Endothelial cell of umbilical vein (primary cell): ENCODE measurements around the gene PTPRU. TPM values are rescaled to one million over a fixed set of nuclear protein-coding genes. Genes with fewer than 3 reads are reported as not detected.

Source experiments
- BruUV-seq: library from RNA; stranded (reverse); fragments of 400-500 nt; replicated peaks from 2 replicates; lab custom pipeline; 2021; lab: Mats Ljungman, UMichigan
- CTCF ChIA-PET: fragments of 300-600, 350-600 bp; sonication (Branson Sonifier 250); formaldehyde crosslinking; loops from one replicate; lab custom pipeline; 2021; ENCODE audit warnings: antibody characterized with exemption, inconsistent platforms; lab: Charles Lee
- POLR2A ChIA-PET: fragments of 300-600, 350-600 bp; sonication (Branson Sonifier 250); formaldehyde crosslinking; loops from one replicate; lab custom pipeline; 2021; ENCODE audit warnings: antibody characterized with exemption, inconsistent platforms; lab: Charles Lee
- DNase-seq: peaks from one replicate; pipeline ENCODE4 v3.0.0-alpha.2; 2011; ENCODE audit warnings: low read depth, low spot score
- FAIRE-seq: peaks from 2 replicates; lab custom pipeline; 2011; peaks lifted over from hg19 to GRCh38; lab: Jason Lieb, UNC
- H2AFZ ChIP-seq: 2 replicates; pipeline ENCODE4 v1.6.0; 2012; ENCODE audit warnings: low read depth, low read length, control low read depth, inconsistent platforms
- H3K27ac ChIP-seq: 2 replicates; pipeline ENCODE4 v1.5.1; 2011; ENCODE audit warnings: low read depth, mild to moderate bottlenecking, control low read depth, low read length, moderate library complexity; ENCODE audit not compliant: insufficient read depth
- H3K27me3 ChIP-seq, 2 experiments: 2 replicates each; pipeline versions ENCODE4 v1.6.0 to v1.6.1; 2011; ENCODE audit warnings: low read length in 2 of 2, mixed read lengths in 1 of 2; ENCODE audit not compliant: control insufficient read depth in 2 of 2, insufficient read depth in 2 of 2
- H3K36me3 ChIP-seq, 2 experiments: 2 replicates in 1 of 2; 3 replicates in 1 of 2; pipeline ENCODE4 v1.5.1; 2011; ENCODE audit warnings: low read length in 2 of 2, mild to moderate bottlenecking in 1 of 2, moderate library complexity in 1 of 2; ENCODE audit not compliant: control insufficient read depth in 2 of 2, insufficient read depth in 2 of 2; ENCODE audit errors: extremely low read depth in 1 of 2
- H3K4me1 ChIP-seq: 3 replicates; pipeline ENCODE4 v1.5.1; 2011; ENCODE audit warnings: mild to moderate bottlenecking, low read length; ENCODE audit not compliant: control insufficient read depth, insufficient read depth; ENCODE audit errors: extremely low read depth
- H3K4me2 ChIP-seq: 2 replicates; pipeline ENCODE4 v1.6.1; 2011; ENCODE audit warnings: low read length, control low read depth, mixed read lengths; ENCODE audit not compliant: insufficient read depth
- H3K4me3 ChIP-seq, 3 experiments: fragments of 200-600 bp in 1 of 3; sonication (generic), shearing (Covaris generic) in 1 of 3; replicated peaks in 1 of 3; 2 replicates each; pipeline ENCODE4 v1.5.1; 2011 to 2016; ENCODE audit warnings: control low read depth in 3 of 3, low read length in 3 of 3, mild to moderate bottlenecking in 2 of 3, inconsistent platforms in 1 of 3, low read depth in 1 of 3, moderate library complexity in 1 of 3; ENCODE audit not compliant: insufficient read depth in 1 of 3
- H3K79me2 ChIP-seq: 2 replicates; pipeline ENCODE4 v1.6.0; 2012; ENCODE audit warnings: low read length, inconsistent platforms; ENCODE audit not compliant: control insufficient read depth, insufficient read depth
- H3K9ac ChIP-seq: replicated peaks from 2 replicates; pipeline ENCODE3; 2011; ENCODE audit warnings: low read length, control low read depth; ENCODE audit not compliant: insufficient read depth; ENCODE audit errors: extremely low read depth
- H3K9me1 ChIP-seq: replicated peaks from 3 replicates; pipeline ENCODE4 v1.6.0; 2011; ENCODE audit warnings: mild to moderate bottlenecking, low read length; ENCODE audit not compliant: control insufficient read depth, insufficient read depth; ENCODE audit errors: extremely low read depth
- H3K9me3 ChIP-seq: replicated peaks from 2 replicates; pipeline ENCODE4 v1.5.1; 2012; ENCODE audit warnings: low read length, inconsistent platforms; ENCODE audit not compliant: control insufficient read depth, insufficient read depth
- H4K20me1 ChIP-seq: replicated peaks from 2 replicates; pipeline ENCODE3; 2011; ENCODE audit warnings: mild to moderate bottlenecking, low read length; ENCODE audit not compliant: control insufficient read depth, insufficient read depth; ENCODE audit errors: extremely low read depth
- EZH2 ChIP-seq: IDR thresholded peaks from 2 replicates; pipeline ENCODE4 v1.6.1; 2012; ENCODE audit warnings: borderline replicate concordance, low read depth, mild to moderate bottlenecking, moderate library complexity, low read length, inconsistent platforms; ENCODE audit not compliant: severe bottlenecking
- FOS ChIP-seq: IDR thresholded peaks from 2 replicates; pipeline ENCODE4 v1.6.1; 2011; ENCODE audit warnings: mild to moderate bottlenecking, low read length, moderate library complexity, borderline replicate concordance; ENCODE audit not compliant: insufficient read depth
- GATA2 ChIP-seq: IDR thresholded peaks from 2 replicates; pipeline ENCODE4 v1.7.0; 2011; ENCODE audit warnings: low read depth, mild to moderate bottlenecking, moderate library complexity, mixed read lengths, low read length; ENCODE audit not compliant: insufficient read length, insufficient read depth
- JUN ChIP-seq: IDR thresholded peaks from 2 replicates; pipeline ENCODE4 v1.6.1; 2011; ENCODE audit warnings: borderline replicate concordance, low read depth; ENCODE audit not compliant: insufficient read length, insufficient read depth
- MAX ChIP-seq: IDR thresholded peaks from 2 replicates; pipeline ENCODE4 v1.6.1; 2011; ENCODE audit not compliant: insufficient read depth, insufficient read length
- MYC ChIP-seq: IDR thresholded peaks from one replicate; pipeline ENCODE4 v1.6.1; 2011; ENCODE audit warnings: mild to moderate bottlenecking, low read depth, low read length
- POLR2A ChIP-seq: IDR thresholded peaks from 2 replicates; pipeline ENCODE4 v1.6.1; 2012; ENCODE audit warnings: low read depth, mild to moderate bottlenecking, control low read depth, low read length
- POLR2AphosphoS5 ChIP-seq: IDR thresholded peaks from 2 replicates; pipeline ENCODE4 v1.6.1; 2012; ENCODE audit warnings: low read depth, mild to moderate bottlenecking, control low read depth, low read length, moderate library complexity; ENCODE audit not compliant: insufficient read depth
- dilution Hi-C: fragments of 300-500 bp; cut with MboI; formaldehyde crosslinking; loops from one replicate; pipeline ENCODE4 v1.15.0; 2019; ENCODE audit warnings: low sequenced_read_pairs; ENCODE audit not compliant: extremely low pct_ligation_motif_present
- intact Hi-C: fragments of 100-400 bp; cut with micrococcal nuclease; formaldehyde crosslinking; loops from one replicate; pipeline ENCODE4 v1.10.0; 2022
- polyA plus RNA-seq, 4 experiments: library from polyadenylated mRNA; depleted of rRNA in 3 of 4; stranded (reverse) in 3 of 4; unstranded in 1 of 4; fragments of >200 nt; gene quantifications; 2 replicates each; pipeline versions ENCODE4 v1.2.1 to v1.2.3, GENCODE V29; 2011 to 2012; ENCODE audit warnings: missing spikeins in 1 of 4
- total RNA-seq: library from RNA; stranded (reverse); gene quantifications from 2 replicates; pipeline ENCODE4 v1.2.3, GENCODE V29; 2021
- TF ChIP-seq, protein P1 (sequence below), 2 donors: IDR thresholded peaks; 1 replicate in 1 of 2; 2 replicates in 1 of 2; pipeline ENCODE4 v1.5.1; 2011; ENCODE audit warnings: low read length in 2 of 2, mild to moderate bottlenecking in 2 of 2, moderate library complexity in 2 of 2, control low read depth in 1 of 2, inconsistent platforms in 1 of 2, low read depth in 1 of 2; ENCODE audit not compliant: insufficient read depth in 1 of 2; ENCODE audit errors: extremely low read depth in 1 of 2

PTPRU gene
- total and polyA plus RNA-seq, 2 donors (not counting 3 experiments of a cell fraction or from before 2014, with no cell fraction given), result 0.58 to 2.6 TPM

DNA sequence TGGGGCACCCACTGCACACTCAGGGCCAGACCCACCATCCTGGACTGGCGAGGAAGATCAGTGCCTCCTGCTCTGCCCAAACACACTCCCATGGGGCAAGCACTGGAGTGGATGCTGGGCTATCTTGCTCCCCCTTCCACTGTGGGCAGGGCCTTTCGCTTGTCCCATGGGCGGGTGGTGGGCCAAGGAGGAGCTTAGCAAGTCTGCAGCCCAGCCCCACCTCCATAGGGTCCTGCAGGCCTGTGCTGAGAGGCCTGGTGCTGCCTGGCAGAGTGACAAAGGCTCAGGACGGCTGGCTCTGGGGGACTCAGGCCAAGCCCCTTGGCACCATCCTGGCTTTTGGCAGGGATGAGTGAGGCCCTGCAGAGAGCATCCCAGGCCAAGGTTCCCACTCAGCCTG, 89.4 kb downstream of the PTPRU start:
- H3K9me1 ChIP-seq, result no peaks in the 10 kb centered on the region
- ChIA-PET CTCF (no interaction called here), POLR2A (no interaction called here)
- H4K20me1 ChIP-seq, result no peaks in the 10 kb centered on the region
- H3K27me3 ChIP-seq, result no peaks in the 10 kb centered on the region
- no peak overlapping the region for H3K4me2 ChIP-seq
- no peaks in the 10 kb centered on the region for H3K79me2 ChIP-seq
- H3K36me3 ChIP-seq, result no peaks in the 10 kb centered on the region
- H2AFZ ChIP-seq, result no peak overlapping the region
- no peak overlapping the region for H3K9ac ChIP-seq
- intact Hi-C loops (no loop called here), dilution Hi-C loops (no loop called here)
- no peak for FAIRE-seq
- no peak for DNase-seq
- H3K27ac ChIP-seq, result no peak overlapping the region
- H3K9me3 ChIP-seq, result no peaks in the 10 kb centered on the region
- no TSS peak for BruUV-seq
- H3K4me1 ChIP-seq, result no peaks in the 10 kb centered on the region
- no peak overlapping the region for H3K4me3 ChIP-seq
- no peak for TF ChIP-seq POLR2A
- TF ChIP-seq GATA2, result no peak
- TF ChIP-seq MAX, result no peak
- no peak for TF ChIP-seq EZH2
- TF ChIP-seq POLR2AphosphoS5, result no peak
- TF ChIP-seq JUN, result no peak
- TF ChIP-seq FOS, result no peak
- TF ChIP-seq, protein P1, sequence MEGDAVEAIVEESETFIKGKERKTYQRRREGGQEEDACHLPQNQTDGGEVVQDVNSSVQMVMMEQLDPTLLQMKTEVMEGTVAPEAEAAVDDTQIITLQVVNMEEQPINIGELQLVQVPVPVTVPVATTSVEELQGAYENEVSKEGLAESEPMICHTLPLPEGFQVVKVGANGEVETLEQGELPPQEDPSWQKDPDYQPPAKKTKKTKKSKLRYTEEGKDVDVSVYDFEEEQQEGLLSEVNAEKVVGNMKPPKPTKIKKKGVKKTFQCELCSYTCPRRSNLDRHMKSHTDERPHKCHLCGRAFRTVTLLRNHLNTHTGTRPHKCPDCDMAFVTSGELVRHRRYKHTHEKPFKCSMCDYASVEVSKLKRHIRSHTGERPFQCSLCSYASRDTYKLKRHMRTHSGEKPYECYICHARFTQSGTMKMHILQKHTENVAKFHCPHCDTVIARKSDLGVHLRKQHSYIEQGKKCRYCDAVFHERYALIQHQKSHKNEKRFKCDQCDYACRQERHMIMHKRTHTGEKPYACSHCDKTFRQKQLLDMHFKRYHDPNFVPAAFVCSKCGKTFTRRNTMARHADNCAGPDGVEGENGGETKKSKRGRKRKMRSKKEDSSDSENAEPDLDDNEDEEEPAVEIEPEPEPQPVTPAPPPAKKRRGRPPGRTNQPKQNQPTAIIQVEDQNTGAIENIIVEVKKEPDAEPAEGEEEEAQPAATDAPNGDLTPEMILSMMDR (IDR thresholded peaks at IDR 0.05; ENCODE audit: extremely low read depth in 1 of 2, insufficient read depth in 1 of 2, low read depth in 1 of 2, low read length in 2 of 2), result no peak
- no peak for TF ChIP-seq MYC
